Upper lobe of left lung (tissue), 6 donors: ENCODE measurements around the gene VASN. TPM values are rescaled to one million over a fixed set of nuclear protein-coding genes. Genes with fewer than 3 reads are reported as not detected.

Experiments
- ATAC-seq, 2 donors: fragments of 200-7000 bp; cut with Tn5 transposase; one replicate each; pipeline ENCODE4 v1.9.1; 2022; ENCODE audit warnings: mild to moderate bottlenecking in 2 of 2, moderate library complexity in 2 of 2; ENCODE audit not compliant: low FRiP score in 2 of 2
- DNase-seq, 2 donors: peaks; one replicate each; pipeline ENCODE4 v3.0.0-alpha.2; 2019 to 2020
- H3K27ac ChIP-seq, 4 donors: fragments of 200-600 bp; sonication (generic); one replicate each; pipeline ENCODE4 v1.5.1; 2016 to 2019
- H3K27me3 ChIP-seq, 4 donors: fragments of 200-600 bp; sonication (generic); one replicate each; pipeline ENCODE4 v1.5.1; 2017 to 2019
- H3K36me3 ChIP-seq, 4 donors: fragments of 200-600 bp; sonication (generic); one replicate each; pipeline ENCODE4 v1.5.1; 2016 to 2019
- H3K4me1 ChIP-seq, 4 donors: fragments of 200-600 bp; sonication (generic); one replicate each; pipeline ENCODE4 v1.5.1; 2018 to 2019
- H3K4me3 ChIP-seq, 4 donors: fragments of 200-600 bp; sonication (generic); one replicate each; pipeline ENCODE4 v1.5.1; 2017 to 2019; ENCODE audit warnings: mild to moderate bottlenecking in 2 of 4, moderate library complexity in 1 of 4
- H3K9me3 ChIP-seq, 4 donors: fragments of 200-600 bp; sonication (generic); one replicate each; pipeline ENCODE4 v1.5.1; 2018 to 2019
- CTCF ChIP-seq, 6 experiments: fragments of 450-650 bp in 4 of 6; fragments of 200-600 bp in 2 of 6; sonication (generic) in 2 of 6; IDR thresholded peaks; one replicate each; pipeline ENCODE4 v1.5.1; 2016 to 2019; ENCODE audit warnings: antibody characterized with exemption in 6 of 6
- EP300 ChIP-seq, 4 donors: sonication (generic); formaldehyde crosslinking; IDR thresholded peaks; one replicate each; pipeline ENCODE4 v1.5.1; 2017; ENCODE audit warnings: antibody characterized with exemption in 4 of 4, control low read depth in 2 of 4
- POLR2A ChIP-seq, 4 donors: fragments of 450-650 bp; IDR thresholded peaks; one replicate each; pipeline ENCODE4 v1.5.1; 2016 to 2017; ENCODE audit warnings: antibody characterized with exemption in 4 of 4, mild to moderate bottlenecking in 2 of 4
- POLR2AphosphoS5 ChIP-seq, 2 donors: sonication (generic); formaldehyde crosslinking; IDR thresholded peaks; one replicate each; pipeline ENCODE4 v1.5.1; 2017; ENCODE audit warnings: antibody characterized with exemption in 2 of 2
- WGBS, 2 donors: methylation state at CpG; one replicate each; pipeline ENCODE4 v1.1.5; 2017 to 2018; 5-methylcytosine and 5-hydroxymethylcytosine counted together
- total RNA-seq, 6 donors: library from RNA; depleted of rRNA in 4 of 6; stranded (reverse); fragments of >200 nt in 4 of 6; gene quantifications; one replicate each; pipeline versions ENCODE4 v1.1.0 to v1.2.1, GENCODE V29; 2016 to 2021
- donor health status: DM: no; HTN: no; CAD: no; lungs with moderate emphysema.
- donor health status: DM: no; HTN: yes; CAD: no; lungs with severe emphysema.

Gene VASN
- total RNA-seq, 6 donors from 2014 or later: 11.4 to 40.6 (median 30.2) TPM

DNA sequence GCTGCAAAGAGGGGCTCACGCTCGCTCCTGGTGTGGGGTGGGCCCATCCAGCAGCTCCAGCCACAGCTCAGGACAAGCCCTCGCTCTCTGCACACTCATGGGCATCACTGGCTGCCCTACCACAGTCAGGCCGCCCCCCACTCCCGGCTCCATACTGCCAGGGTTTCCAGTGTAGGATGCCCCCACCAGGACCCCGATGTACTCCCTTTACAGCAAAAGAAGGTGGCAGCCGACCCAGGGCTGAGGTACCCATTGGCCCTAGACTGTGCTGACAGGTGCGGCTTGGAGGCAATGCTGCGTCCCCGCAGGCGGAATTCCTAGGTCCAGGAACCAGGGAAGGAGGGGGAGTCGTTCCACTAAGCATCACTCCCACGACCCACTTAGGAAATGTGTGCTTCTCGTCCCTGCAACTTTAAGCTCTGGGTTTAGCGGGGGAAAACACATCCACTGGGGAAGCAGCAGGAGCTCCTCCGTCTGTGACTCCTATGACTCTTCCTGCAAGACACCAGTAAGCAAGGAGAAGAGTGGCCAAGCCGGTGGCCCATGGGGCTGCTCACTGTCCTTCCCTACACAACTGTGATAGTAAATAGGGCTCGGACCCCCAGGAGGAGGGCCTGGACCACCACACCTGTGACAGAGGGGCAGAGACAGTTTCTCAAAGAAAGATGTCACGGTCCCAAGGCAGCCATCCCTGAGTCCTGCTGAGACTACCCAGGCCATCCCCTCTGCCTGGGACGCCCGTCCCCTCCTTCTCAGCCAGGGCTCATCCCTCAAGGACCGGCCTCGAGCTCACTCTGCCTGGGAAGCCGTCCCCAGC lies 31.7 kb downstream of the VASN start:
- H3K4me1 ChIP-seq: peaks cover 8 to 17% (median 10%) of the 10 kb centered on the region in 4 donors
- TF ChIP-seq POLR2A (IDR thresholded peaks at IDR 0.05): no peak
- TF ChIP-seq EP300 (IDR thresholded peaks at IDR 0.05): no peak
- no peak for TF ChIP-seq POLR2AphosphoS5 (IDR thresholded peaks at IDR 0.05)
- TF ChIP-seq CTCF (IDR thresholded peaks at IDR 0.05): no peak
- H3K4me3 ChIP-seq: no peak overlapping the region
- no peaks in the 10 kb centered on the region for H3K9me3 ChIP-seq
- peaks cover 17 to 76% (median 58%) of the 10 kb centered on the region in 4 donors for H3K36me3 ChIP-seq
- DNase-seq (no peak), ATAC-seq (no peak)
- WGBS, 2 donors: 87 to 89% methylated on average over 16 to 24 of the region's 24 CpGs
- H3K27me3 ChIP-seq: no peaks in the 10 kb centered on the region
- no peak overlapping the region for H3K27ac ChIP-seq

DNA sequence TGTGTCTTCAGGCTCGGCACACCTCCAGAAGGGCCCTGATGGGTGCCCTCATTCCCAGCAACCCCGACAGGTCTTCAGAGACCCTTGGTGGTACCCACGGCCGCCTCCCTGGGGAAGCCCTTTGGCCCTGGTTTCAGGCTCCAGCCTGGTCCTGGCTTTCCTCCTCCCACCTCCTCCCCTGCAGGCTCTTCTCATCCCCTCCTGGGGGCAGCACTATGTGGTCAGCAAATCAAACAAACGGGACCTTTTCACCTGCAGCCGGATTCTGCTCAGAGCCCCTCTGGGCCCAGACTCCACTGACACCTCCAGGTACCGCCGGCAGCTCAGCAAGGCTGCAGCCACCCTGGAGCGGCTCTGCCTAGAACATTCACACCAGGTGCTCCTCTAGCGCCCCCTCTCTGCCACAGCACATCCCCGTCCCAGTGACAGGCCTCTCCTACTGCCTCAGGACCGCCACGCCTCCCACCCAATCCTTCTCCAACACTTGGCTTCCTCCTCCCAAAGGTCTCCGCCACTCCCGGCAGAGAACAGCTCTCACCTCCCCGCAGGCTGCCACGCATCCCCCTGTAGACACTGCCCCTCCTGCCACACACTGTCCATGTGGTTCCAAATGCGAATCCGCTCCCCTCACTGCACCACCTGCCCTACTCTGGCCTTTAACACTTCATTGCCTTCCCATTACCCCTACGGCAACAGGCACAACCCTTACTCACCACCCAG lies 32.8 kb downstream of the VASN start:
- Histone ChIP-seq H3K27ac (no peak overlapping the region), H3K4me1 (peaks cover 10 to 15% (median 12%) of the 10 kb centered on the region in 4 donors), H3K36me3 (peaks cover 17 to 81% (median 64%) of the 10 kb centered on the region in 4 donors), H3K27me3 (no peaks in the 10 kb centered on the region), H3K4me3 (no peak overlapping the region), H3K9me3 (no peaks in the 10 kb centered on the region)
- TF ChIP-seq CTCF (IDR thresholded peaks at IDR 0.05): peak in 4 of 6 experiments; percentile 34 to 58 (median 46)
- TF ChIP-seq POLR2A (IDR thresholded peaks at IDR 0.05): no peak
- 83 to 87% methylated on average over 20 of the region's 20 CpGs for WGBS, 2 donors
- ATAC-seq (peak in 1 of 2 donors; percentile 6), DNase-seq (peak in 1 of 2 donors; percentile 64)

- ATAC-seq (no peak), DNase-seq (peak in 1 of 2 donors; percentile 77)
- TF ChIP-seq POLR2AphosphoS5 (IDR thresholded peaks at IDR 0.05) (no peak), CTCF (IDR thresholded peaks at IDR 0.05) (no peak), EP300 (IDR thresholded peaks at IDR 0.05) (no peak), POLR2A (IDR thresholded peaks at IDR 0.05) (no peak)
- 93 to 97% methylated on average over 15 to 24 of the region's 24 CpGs for WGBS, 2 donors
- no peaks in the 10 kb centered on the region for H3K27me3 ChIP-seq
- peaks cover 17 to 87% (median 68%) of the 10 kb centered on the region in 4 donors for H3K36me3 ChIP-seq
- no peak overlapping the region for H3K4me3 ChIP-seq
- no peak overlapping the region for H3K27ac ChIP-seq
- no peaks in the 10 kb centered on the region for H3K9me3 ChIP-seq
- H3K4me1 ChIP-seq: peaks cover 10 to 15% (median 11%) of the 10 kb centered on the region in 4 donors
Observed at GRCh38 chr16:4404967-4405696, 33.5 kb downstream of the VASN start.

DNA sequence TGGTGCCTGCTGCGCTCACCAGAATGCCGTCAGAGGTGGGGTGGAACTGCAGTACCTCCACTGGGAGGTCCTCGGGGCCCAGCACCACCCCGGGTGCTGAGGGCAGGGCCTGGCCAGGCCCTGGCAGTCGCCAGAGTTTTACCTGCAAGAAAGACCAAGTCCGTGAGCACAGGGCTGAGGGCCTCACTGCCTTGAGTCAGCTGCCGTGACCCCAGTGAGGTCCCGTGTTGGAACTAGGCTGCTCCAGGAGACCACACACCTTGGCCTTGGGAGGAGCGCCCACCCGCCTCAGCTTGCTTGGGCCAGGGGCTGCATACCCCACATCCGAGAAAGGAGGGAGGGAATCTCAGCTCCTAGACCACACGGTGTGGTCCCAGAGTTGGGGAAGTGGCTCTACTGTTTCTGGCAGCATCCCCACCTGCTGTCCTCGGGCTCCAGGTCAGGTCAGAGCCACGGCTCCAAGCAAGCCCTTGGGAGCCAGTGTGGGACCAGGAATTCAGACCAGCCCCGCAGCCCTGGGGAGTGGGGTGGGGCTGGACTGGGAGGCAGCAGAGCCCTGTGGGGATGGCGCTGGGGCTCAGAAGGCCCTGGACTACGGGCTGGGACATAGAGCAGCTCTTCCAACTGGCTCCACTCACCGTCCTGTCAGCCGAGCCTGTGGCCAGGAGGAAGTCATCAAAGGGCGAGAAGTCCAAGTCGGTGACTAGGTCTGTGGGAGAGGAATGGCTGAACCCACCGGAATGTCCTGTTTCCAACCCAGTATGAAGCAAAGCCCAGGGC lies 36.1 kb downstream of the VASN start:
- Histone ChIP-seq H3K27ac (peak overlapping the region in 1 of 4 donors; percentile 21), H3K9me3 (no peaks in the 10 kb centered on the region), H3K4me3 (no peak overlapping the region), H3K36me3 (peaks cover 21 to 86% (median 74%) of the 10 kb centered on the region in 4 donors), H3K4me1 (peaks cover 9 to 23% (median 11%) of the 10 kb centered on the region in 4 donors), H3K27me3 (no peaks in the 10 kb centered on the region)
- ATAC-seq (no peak), DNase-seq (no peak)
- 94 to 100% methylated on average over 4 to 8 of the region's 22 CpGs for WGBS, 2 donors
- TF ChIP-seq POLR2A (IDR thresholded peaks at IDR 0.05): no peak
- peak in 1 of 2 donors; percentile 61 for TF ChIP-seq POLR2AphosphoS5 (IDR thresholded peaks at IDR 0.05)
